Nephron progenitor cell (in vitro differentiated cells): ENCODE data around the gene LPAR3.

ENCODE experiments used
- DNase-seq: peaks from one replicate; pipeline ENCODE4 v3.0.0; 2021
- H3K27ac Mint-ChIP-seq: 2 replicates; pipeline ENCODE4 v1.8.0; 2021; ENCODE audit warnings: mild to moderate bottlenecking, moderate library complexity, mixed read lengths
- H3K27me3 Mint-ChIP-seq: 2 replicates; pipeline ENCODE4 v1.8.0; 2021; ENCODE audit warnings: mild to moderate bottlenecking, low read depth, mixed read lengths; ENCODE audit not compliant: poor library complexity
- H3K36me3 Mint-ChIP-seq: 2 replicates; pipeline ENCODE4 v1.8.0; 2021; ENCODE audit warnings: low read depth, mixed read lengths
- H3K4me1 Mint-ChIP-seq: 2 replicates; pipeline ENCODE4 v1.8.0; 2021; ENCODE audit warnings: mixed read lengths
- H3K4me3 Mint-ChIP-seq: 2 replicates; pipeline ENCODE4 v1.8.0; 2021; ENCODE audit warnings: mild to moderate bottlenecking, moderate library complexity, mixed read lengths
- H3K9me3 Mint-ChIP-seq: 2 replicates; pipeline ENCODE4 v1.8.0; 2021; ENCODE audit warnings: mild to moderate bottlenecking, moderate library complexity, mixed read lengths
- CTCF ChIP-seq: fragments of 200-600 bp; sonication (generic); IDR thresholded peaks from 2 replicates; pipeline ENCODE4 v1.5.0; 2021; ENCODE audit warnings: antibody characterized with exemption

LPAR3 gene

GRCh38 chr1:84773933-84774497, 119.0 kb downstream of the LPAR3 start:
- DNase-seq: peak; percentile 44
- TF ChIP-seq CTCF: no peak
- Mint-ChIP-seq H3K36me3 (no peaks in the 10 kb centered on the region), H3K4me1 (peaks cover 25% of the 10 kb centered on the region), H3K9me3 (peaks cover 4% of the 10 kb centered on the region), H3K27ac (no peak overlapping the region), H3K4me3 (no peak overlapping the region), H3K27me3 (peaks cover 5% of the 10 kb centered on the region)

DNA sequence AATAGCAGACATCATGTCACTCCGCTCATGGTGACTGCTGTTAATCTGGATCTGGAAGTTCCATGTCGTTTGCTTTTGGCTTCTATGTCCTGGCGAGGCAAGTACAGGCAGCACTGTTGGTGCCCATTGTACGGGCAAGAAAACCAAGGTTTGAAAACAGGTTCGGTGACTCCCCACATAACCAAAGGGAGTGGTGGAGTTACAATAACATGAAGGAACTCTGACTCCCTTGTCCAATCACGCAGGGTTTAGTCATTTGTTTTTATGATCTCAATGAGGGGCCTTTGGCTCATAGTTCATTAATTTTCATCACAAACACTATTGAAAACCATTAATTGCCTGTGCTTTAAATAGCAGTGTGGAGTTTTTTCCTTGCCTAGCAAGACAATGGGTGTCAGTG, 119.8 kb downstream of the LPAR3 start:
- no peaks in the 10 kb centered on the region for H3K36me3 Mint-ChIP-seq
- peaks cover 25% of the 10 kb centered on the region for H3K4me1 Mint-ChIP-seq
- peaks cover 8% of the 10 kb centered on the region for H3K27me3 Mint-ChIP-seq
- TF ChIP-seq CTCF: no peak
- no peak overlapping the region for H3K4me3 Mint-ChIP-seq
- no peaks in the 10 kb centered on the region for H3K9me3 Mint-ChIP-seq
- no peak for DNase-seq
- H3K27ac Mint-ChIP-seq: no peak overlapping the region

DNA sequence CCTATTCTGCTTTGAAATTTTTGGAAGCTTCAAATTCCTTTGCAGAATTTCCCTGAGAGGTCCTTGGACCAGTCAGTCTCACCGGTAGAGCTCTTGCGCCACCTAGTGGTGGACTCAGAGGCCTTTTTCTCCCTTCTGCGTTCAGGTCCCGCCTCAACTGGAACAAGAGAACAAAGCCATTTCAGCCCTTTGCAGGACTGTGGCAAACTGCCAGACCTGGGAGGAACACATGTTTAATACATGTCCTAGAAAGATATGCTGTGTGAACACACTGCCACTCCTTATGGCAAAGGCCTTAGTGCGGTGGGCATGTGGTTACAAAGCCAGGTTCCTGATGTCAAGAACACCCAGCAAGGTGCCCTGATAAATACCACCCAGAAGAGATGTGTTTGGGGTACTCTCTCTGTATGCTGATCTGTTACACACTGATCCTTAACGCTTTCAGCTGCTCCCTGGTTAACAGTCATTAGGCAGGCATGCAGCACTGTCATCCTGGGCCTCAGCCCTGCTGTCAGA, 120.5 kb downstream of the LPAR3 start:
- Mint-ChIP-seq H3K36me3 (no peaks in the 10 kb centered on the region), H3K9me3 (no peaks in the 10 kb centered on the region), H3K27ac (no peak overlapping the region), H3K4me3 (no peak overlapping the region), H3K27me3 (peaks cover 8% of the 10 kb centered on the region), H3K4me1 (peaks cover 25% of the 10 kb centered on the region)
- peak; percentile 96 for TF ChIP-seq CTCF
- peak; percentile 81 for DNase-seq

- Mint-ChIP-seq H3K36me3 (no peaks in the 10 kb centered on the region), H3K4me1 (peaks cover 25% of the 10 kb centered on the region)
- DNase-seq: no peak
Measured at GRCh38 chr1:84771895-84772294, 121.1 kb downstream of the LPAR3 start.

DNA sequence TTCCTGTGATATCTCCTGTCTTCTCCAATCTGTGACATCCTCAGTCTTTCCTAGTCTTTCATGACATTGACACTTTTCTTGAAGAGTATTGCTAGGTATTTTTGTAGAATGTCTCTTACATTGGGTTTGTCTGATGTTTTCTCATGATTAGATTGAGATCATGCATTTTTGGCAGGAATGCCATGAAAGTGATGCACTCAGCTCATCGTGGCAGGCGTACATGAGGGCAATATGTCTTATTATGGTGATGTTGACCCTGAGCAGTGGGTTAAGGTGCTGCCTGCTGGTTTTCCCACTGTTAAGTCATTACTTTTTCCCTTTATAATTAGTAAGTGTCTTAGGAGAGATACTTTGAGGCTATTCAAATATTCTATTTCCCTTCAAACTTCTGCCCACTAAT, 122.5 kb downstream of the LPAR3 start:
- Mint-ChIP-seq H3K27ac (no peak overlapping the region), H3K9me3 (no peaks in the 10 kb centered on the region), H3K4me1 (peaks cover 23% of the 10 kb centered on the region), H3K36me3 (no peaks in the 10 kb centered on the region), H3K4me3 (no peak overlapping the region), H3K27me3 (peaks cover 14% of the 10 kb centered on the region)
- no peak for TF ChIP-seq CTCF
- DNase-seq: no peak

More at GRCh38 chr1:84771895-84772294, 121.1 kb downstream of the LPAR3 start:
- Mint-ChIP-seq H3K27me3 (peaks cover 8% of the 10 kb centered on the region), H3K4me3 (no peak overlapping the region), H3K27ac (no peak overlapping the region), H3K9me3 (no peaks in the 10 kb centered on the region)
- no peak for TF ChIP-seq CTCF

GRCh38 chr1:84769636-84770035, 123.4 kb downstream of the LPAR3 start:
- peaks cover 21% of the 10 kb centered on the region for H3K27me3 Mint-ChIP-seq

More at GRCh38 chr1:84769636-84770035, 123.4 kb downstream of the LPAR3 start:
- Mint-ChIP-seq H3K4me1 (peaks cover 16% of the 10 kb centered on the region), H3K9me3 (peaks cover 4% of the 10 kb centered on the region), H3K27ac (no peak overlapping the region), H3K4me3 (no peak overlapping the region), H3K36me3 (no peaks in the 10 kb centered on the region)
- no peak for DNase-seq
- no peak for TF ChIP-seq CTCF
